Endothelial cell of umbilical vein (primary cell): ENCODE results near the gene BMP2K. TPM values are rescaled to one million over a fixed set of nuclear protein-coding genes. Genes with fewer than 3 reads are reported as not detected.

ENCODE experiments used
- BruUV-seq: library from RNA; stranded (reverse); fragments of 400-500 nt; replicated peaks from 2 replicates; lab custom pipeline; 2021; lab: Mats Ljungman, UMichigan
- CTCF ChIA-PET: fragments of 300-600, 350-600 bp; sonication (Branson Sonifier 250); formaldehyde crosslinking; loops from one replicate; lab custom pipeline; 2021; ENCODE audit warnings: antibody characterized with exemption, inconsistent platforms; lab: Charles Lee
- POLR2A ChIA-PET: fragments of 300-600, 350-600 bp; sonication (Branson Sonifier 250); formaldehyde crosslinking; loops from one replicate; lab custom pipeline; 2021; ENCODE audit warnings: antibody characterized with exemption, inconsistent platforms; lab: Charles Lee
- DNase-seq: peaks from one replicate; pipeline ENCODE4 v3.0.0-alpha.2; 2011; ENCODE audit warnings: low read depth, low spot score
- FAIRE-seq: peaks from 2 replicates; lab custom pipeline; 2011; peaks lifted over from hg19 to GRCh38; lab: Jason Lieb, UNC
- H2AFZ ChIP-seq: 2 replicates; pipeline ENCODE4 v1.6.0; 2012; ENCODE audit warnings: low read depth, low read length, control low read depth, inconsistent platforms
- H3K27ac ChIP-seq: 2 replicates; pipeline ENCODE4 v1.5.1; 2011; ENCODE audit warnings: low read depth, mild to moderate bottlenecking, control low read depth, low read length, moderate library complexity; ENCODE audit not compliant: insufficient read depth
- H3K27me3 ChIP-seq, 2 experiments: 2 replicates each; pipeline versions ENCODE4 v1.6.0 to v1.6.1; 2011; ENCODE audit warnings: low read length in 2 of 2, mixed read lengths in 1 of 2; ENCODE audit not compliant: control insufficient read depth in 2 of 2, insufficient read depth in 2 of 2
- H3K36me3 ChIP-seq, 2 experiments: 2 replicates in 1 of 2; 3 replicates in 1 of 2; pipeline ENCODE4 v1.5.1; 2011; ENCODE audit warnings: low read length in 2 of 2, mild to moderate bottlenecking in 1 of 2, moderate library complexity in 1 of 2; ENCODE audit not compliant: control insufficient read depth in 2 of 2, insufficient read depth in 2 of 2; ENCODE audit errors: extremely low read depth in 1 of 2
- H3K4me1 ChIP-seq: 3 replicates; pipeline ENCODE4 v1.5.1; 2011; ENCODE audit warnings: mild to moderate bottlenecking, low read length; ENCODE audit not compliant: control insufficient read depth, insufficient read depth; ENCODE audit errors: extremely low read depth
- H3K4me2 ChIP-seq: 2 replicates; pipeline ENCODE4 v1.6.1; 2011; ENCODE audit warnings: low read length, control low read depth, mixed read lengths; ENCODE audit not compliant: insufficient read depth
- H3K4me3 ChIP-seq, 3 experiments: fragments of 200-600 bp in 1 of 3; sonication (generic), shearing (Covaris generic) in 1 of 3; replicated peaks in 1 of 3; 2 replicates each; pipeline ENCODE4 v1.5.1; 2011 to 2016; ENCODE audit warnings: control low read depth in 3 of 3, low read length in 3 of 3, mild to moderate bottlenecking in 2 of 3, inconsistent platforms in 1 of 3, low read depth in 1 of 3, moderate library complexity in 1 of 3; ENCODE audit not compliant: insufficient read depth in 1 of 3
- H3K79me2 ChIP-seq: 2 replicates; pipeline ENCODE4 v1.6.0; 2012; ENCODE audit warnings: low read length, inconsistent platforms; ENCODE audit not compliant: control insufficient read depth, insufficient read depth
- H3K9ac ChIP-seq: replicated peaks from 2 replicates; pipeline ENCODE3; 2011; ENCODE audit warnings: low read length, control low read depth; ENCODE audit not compliant: insufficient read depth; ENCODE audit errors: extremely low read depth
- H3K9me1 ChIP-seq: replicated peaks from 3 replicates; pipeline ENCODE4 v1.6.0; 2011; ENCODE audit warnings: mild to moderate bottlenecking, low read length; ENCODE audit not compliant: control insufficient read depth, insufficient read depth; ENCODE audit errors: extremely low read depth
- H3K9me3 ChIP-seq: replicated peaks from 2 replicates; pipeline ENCODE4 v1.5.1; 2012; ENCODE audit warnings: low read length, inconsistent platforms; ENCODE audit not compliant: control insufficient read depth, insufficient read depth
- H4K20me1 ChIP-seq: replicated peaks from 2 replicates; pipeline ENCODE3; 2011; ENCODE audit warnings: mild to moderate bottlenecking, low read length; ENCODE audit not compliant: control insufficient read depth, insufficient read depth; ENCODE audit errors: extremely low read depth
- CTCF ChIP-seq, 2 donors: IDR thresholded peaks; 1 replicate in 1 of 2; 2 replicates in 1 of 2; pipeline ENCODE4 v1.5.1; 2011; ENCODE audit warnings: low read length in 2 of 2, mild to moderate bottlenecking in 2 of 2, moderate library complexity in 2 of 2, control low read depth in 1 of 2, inconsistent platforms in 1 of 2, low read depth in 1 of 2; ENCODE audit not compliant: insufficient read depth in 1 of 2; ENCODE audit errors: extremely low read depth in 1 of 2
- EZH2 ChIP-seq: IDR thresholded peaks from 2 replicates; pipeline ENCODE4 v1.6.1; 2012; ENCODE audit warnings: borderline replicate concordance, low read depth, mild to moderate bottlenecking, moderate library complexity, low read length, inconsistent platforms; ENCODE audit not compliant: severe bottlenecking
- FOS ChIP-seq: IDR thresholded peaks from 2 replicates; pipeline ENCODE4 v1.6.1; 2011; ENCODE audit warnings: mild to moderate bottlenecking, low read length, moderate library complexity, borderline replicate concordance; ENCODE audit not compliant: insufficient read depth
- GATA2 ChIP-seq: IDR thresholded peaks from 2 replicates; pipeline ENCODE4 v1.7.0; 2011; ENCODE audit warnings: low read depth, mild to moderate bottlenecking, moderate library complexity, mixed read lengths, low read length; ENCODE audit not compliant: insufficient read length, insufficient read depth
- JUN ChIP-seq: IDR thresholded peaks from 2 replicates; pipeline ENCODE4 v1.6.1; 2011; ENCODE audit warnings: borderline replicate concordance, low read depth; ENCODE audit not compliant: insufficient read length, insufficient read depth
- MAX ChIP-seq: IDR thresholded peaks from 2 replicates; pipeline ENCODE4 v1.6.1; 2011; ENCODE audit not compliant: insufficient read depth, insufficient read length
- MYC ChIP-seq: IDR thresholded peaks from one replicate; pipeline ENCODE4 v1.6.1; 2011; ENCODE audit warnings: mild to moderate bottlenecking, low read depth, low read length
- POLR2A ChIP-seq: IDR thresholded peaks from 2 replicates; pipeline ENCODE4 v1.6.1; 2012; ENCODE audit warnings: low read depth, mild to moderate bottlenecking, control low read depth, low read length
- POLR2AphosphoS5 ChIP-seq: IDR thresholded peaks from 2 replicates; pipeline ENCODE4 v1.6.1; 2012; ENCODE audit warnings: low read depth, mild to moderate bottlenecking, control low read depth, low read length, moderate library complexity; ENCODE audit not compliant: insufficient read depth
- dilution Hi-C: fragments of 300-500 bp; cut with MboI; formaldehyde crosslinking; loops from one replicate; pipeline ENCODE4 v1.15.0; 2019; ENCODE audit warnings: low sequenced_read_pairs; ENCODE audit not compliant: extremely low pct_ligation_motif_present
- intact Hi-C: fragments of 100-400 bp; cut with micrococcal nuclease; formaldehyde crosslinking; loops from one replicate; pipeline ENCODE4 v1.10.0; 2022
- polyA plus RNA-seq, 4 experiments: library from polyadenylated mRNA; depleted of rRNA in 3 of 4; stranded (reverse) in 3 of 4; unstranded in 1 of 4; fragments of >200 nt; gene quantifications; 2 replicates each; pipeline versions ENCODE4 v1.2.1 to v1.2.3, GENCODE V29; 2011 to 2012; ENCODE audit warnings: missing spikeins in 1 of 4
- total RNA-seq: library from RNA; stranded (reverse); gene quantifications from 2 replicates; pipeline ENCODE4 v1.2.3, GENCODE V29; 2021

BMP2K gene
- total and polyA plus RNA-seq, 2 donors (not counting 3 experiments of a cell fraction or from before 2014, with no cell fraction given): 16.1 to 37.9 TPM

DNA sequence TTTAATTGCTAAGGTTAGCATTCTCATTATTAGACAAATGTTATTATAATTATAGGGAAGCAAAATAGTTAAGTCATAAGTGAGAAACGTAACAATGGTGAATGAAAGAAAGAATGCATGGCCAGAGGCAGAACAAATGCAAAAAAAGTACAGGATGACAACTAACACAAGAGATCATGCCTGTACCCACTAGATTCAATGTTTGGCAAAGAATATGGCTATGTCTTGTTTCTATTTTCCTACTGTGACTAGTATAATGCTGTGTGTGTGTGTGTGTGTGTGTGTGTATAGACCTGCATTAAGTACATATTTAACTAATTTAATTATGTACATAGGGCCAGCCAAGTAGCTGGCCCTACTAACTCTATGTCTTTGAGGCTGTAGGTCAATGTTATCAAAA is 12.9 kb upstream of the BMP2K start:
- intact Hi-C loops: no loop called here
- Histone ChIP-seq H3K4me1 (peaks cover 2% of the 10 kb centered on the region), H2AFZ (no peak overlapping the region), H3K4me2 (no peak overlapping the region), H3K27ac (no peak overlapping the region), H3K9me3 (no peaks in the 10 kb centered on the region), H3K9me1 (no peaks in the 10 kb centered on the region), H3K79me2 (no peaks in the 10 kb centered on the region), H3K27me3 (no peaks in the 10 kb centered on the region), H4K20me1 (no peaks in the 10 kb centered on the region), H3K4me3 (no peak overlapping the region), H3K9ac (no peak overlapping the region), H3K36me3 (no peaks in the 10 kb centered on the region)
- ChIA-PET CTCF (no interaction called here), POLR2A (no interaction called here)
- TF ChIP-seq GATA2: no peak
- no peak for TF ChIP-seq JUN
- TF ChIP-seq MYC: no peak
- no peak for TF ChIP-seq POLR2A
- TF ChIP-seq MAX: no peak
- TF ChIP-seq POLR2AphosphoS5: no peak
- TF ChIP-seq EZH2: no peak
- no peak for TF ChIP-seq CTCF (IDR thresholded peaks at IDR 0.05; ENCODE audit: extremely low read depth in 1 of 2, insufficient read depth in 1 of 2, low read depth in 1 of 2, low read length in 2 of 2)
- TF ChIP-seq FOS: no peak
- DNase-seq (no peak), FAIRE-seq (no peak)
- no TSS peak for BruUV-seq
- dilution Hi-C loops: no loop called here
